NCI-H1694 (cell line): ENCODE results near the gene CHTOP.
"Not testable (repeated sequence)": the region's sequence is repeated elsewhere in the genome, so short reads cannot be mapped to it uniquely, and the experiment has no call there.

Experiments
- DNase-seq: peaks from one replicate; lab custom pipeline; 2025; lab: John Stamatoyannopoulos, UW

Gene CHTOP

GRCh38 chr1:153633754-153634665 is at the start of gene CHTOP:
Gene CHTOP, plus strand, starts transcription at chr1:153634066. Its CDS starts 2,523 bp downstream, at chr1:153636589.
- DNase-seq = peak; percentile 98

- DNase-seq = no peak
Measured at GRCh38 chr1:153585006-153585405, 48.9 kb upstream of the CHTOP start.

GRCh38 chr1:153586347-153586746 is 47.5 kb upstream of the CHTOP start:
- no peak for DNase-seq

GRCh38 chr1:153587314-153587713 is 46.6 kb upstream of the CHTOP start:
- DNase-seq = no peak

- not testable (repeated sequence) for DNase-seq
Measured at GRCh38 chr1:153588033-153588432, 45.8 kb upstream of the CHTOP start.

DNA sequence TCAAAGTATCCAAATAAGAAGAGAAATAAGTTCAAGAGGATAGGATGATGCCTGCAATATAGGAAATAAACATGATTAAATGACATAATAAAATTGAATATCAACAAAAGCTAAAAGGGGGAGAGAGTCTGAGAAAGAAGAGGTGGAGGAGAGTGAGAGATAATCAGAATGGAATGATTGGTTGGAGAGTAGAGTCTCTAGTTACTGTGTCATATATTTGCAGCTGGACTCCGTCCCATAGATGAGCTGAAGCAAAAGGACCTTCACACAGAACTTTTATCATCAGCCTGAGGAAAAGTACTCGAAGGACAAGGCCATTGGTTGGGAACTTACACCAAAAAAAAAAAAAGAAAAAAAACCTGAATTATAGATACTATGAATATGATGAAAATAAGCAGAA is 45.4 kb upstream of the CHTOP start:
- no peak for DNase-seq

DNA sequence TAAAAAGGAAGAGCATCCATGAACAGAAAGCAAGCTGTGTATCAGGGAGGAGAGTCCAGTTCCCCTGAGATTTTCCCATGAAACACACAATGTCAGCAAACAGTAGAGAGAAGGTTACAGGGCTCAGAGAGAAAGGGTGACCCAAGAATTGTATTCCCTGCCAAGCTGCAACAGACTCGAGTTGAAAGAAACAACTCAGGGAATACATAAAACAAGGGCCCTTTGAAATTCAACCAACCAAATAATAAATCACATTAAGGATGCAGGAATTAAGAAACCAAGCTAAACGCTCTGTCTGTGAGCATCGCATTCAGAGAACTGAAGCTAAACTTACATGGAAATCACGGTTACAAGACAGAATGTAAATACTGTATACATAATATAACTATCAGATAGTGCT is 41.1 kb upstream of the CHTOP start:
- no peak for DNase-seq

DNA sequence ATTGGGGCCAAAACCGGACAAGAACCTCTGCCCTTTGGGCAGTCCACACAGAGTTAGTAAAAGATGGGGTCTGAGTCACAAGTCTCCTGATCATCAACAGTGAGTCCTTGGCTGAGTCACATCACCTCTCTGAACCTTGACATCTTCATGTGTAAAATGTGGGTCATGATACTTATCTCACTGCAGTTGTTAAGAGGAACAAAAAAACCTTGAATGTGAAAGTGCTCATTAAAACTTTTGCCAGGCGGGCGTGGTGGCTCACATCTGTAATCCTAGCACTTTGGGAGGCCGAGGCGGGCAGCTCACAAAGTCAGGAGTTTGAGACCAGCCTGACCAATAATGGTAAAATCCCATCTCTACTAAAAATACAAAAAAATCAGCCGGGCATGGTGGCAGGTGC is 36.7 kb upstream of the CHTOP start:
- no peak for DNase-seq

GRCh38 chr1:153598309-153599172 is 35.3 kb upstream of the CHTOP start:
- no peak for DNase-seq

DNA sequence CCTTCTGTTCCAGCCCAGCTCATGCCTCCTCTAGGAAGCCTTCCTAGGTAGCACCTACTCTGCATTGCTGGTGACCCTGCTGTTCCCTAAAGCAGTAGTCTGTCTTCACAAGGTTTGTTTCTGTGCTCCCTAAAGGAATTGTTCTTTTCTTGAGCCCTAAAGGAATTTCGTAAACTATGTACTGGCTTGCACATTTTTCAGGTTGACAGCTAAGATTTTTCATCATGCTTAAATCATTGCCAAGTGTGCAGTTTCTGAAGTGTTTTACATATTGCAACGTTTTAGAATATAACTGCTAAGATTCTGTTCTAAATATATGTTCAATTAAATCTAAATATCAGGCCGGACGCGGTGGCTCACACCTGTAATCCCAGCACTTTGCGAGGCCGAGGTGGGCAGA is 34.0 kb upstream of the CHTOP start:
- DNase-seq = no peak

DNA sequence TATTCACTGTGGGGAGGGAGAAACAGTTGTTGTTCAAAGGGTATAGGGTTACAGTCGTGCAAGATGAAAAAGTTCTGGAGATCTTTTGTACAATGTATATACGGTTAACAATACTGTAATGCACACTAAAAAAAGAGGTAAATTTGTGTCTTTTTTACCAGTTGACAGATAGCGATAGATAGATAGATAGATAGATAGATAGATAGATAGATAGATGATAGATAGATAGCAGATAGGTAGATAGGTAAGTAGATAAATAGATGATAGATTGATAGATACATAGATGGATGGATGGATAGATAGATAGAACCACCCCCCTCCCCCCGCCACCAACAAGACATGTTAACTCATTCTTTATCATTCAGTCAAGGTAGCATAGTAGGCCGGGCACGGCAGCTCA is 31.1 kb upstream of the CHTOP start:
- no peak for DNase-seq

DNA sequence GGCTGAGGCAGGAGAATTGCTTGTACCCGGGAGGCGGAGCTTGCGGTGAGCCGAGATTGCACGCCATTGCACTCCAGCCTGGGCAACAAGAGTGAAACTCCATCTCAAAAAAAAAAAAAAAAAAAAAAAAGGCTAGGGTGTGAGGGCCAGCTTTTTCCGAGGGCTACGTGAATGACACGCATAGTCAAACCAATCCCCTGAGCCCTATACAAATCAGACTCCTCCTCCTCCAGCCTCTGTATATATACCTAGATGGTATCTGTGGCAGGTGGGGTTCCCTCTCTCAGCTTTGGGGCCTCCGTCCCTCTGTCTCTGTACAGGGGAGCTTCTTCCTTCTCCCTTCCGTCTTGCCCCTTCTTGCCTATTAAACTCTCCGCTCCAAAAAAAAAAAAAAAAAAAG is 27.7 kb upstream of the CHTOP start:
- no peak for DNase-seq

DNA sequence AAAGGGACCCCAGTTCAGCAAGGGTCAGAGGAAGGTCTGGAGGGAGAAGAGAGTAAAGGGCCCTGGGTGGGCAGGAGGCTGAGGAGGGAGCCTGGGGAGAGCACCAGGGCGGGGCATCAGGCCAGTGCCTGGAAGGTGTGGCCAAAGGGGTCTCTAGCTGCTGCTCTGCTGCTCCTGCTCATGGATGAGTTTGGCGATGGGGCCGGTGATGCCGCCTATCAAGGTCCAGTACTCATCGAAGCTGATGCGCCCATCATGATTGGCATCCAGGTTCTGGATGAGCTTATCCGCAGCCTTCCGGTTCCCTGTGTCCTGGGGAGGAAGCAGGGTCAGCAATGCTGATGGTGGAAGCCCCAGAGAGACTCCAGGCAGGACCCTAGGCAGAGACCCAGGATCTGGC is 26.5 kb upstream of the CHTOP start:
- DNase-seq = no peak

DNA sequence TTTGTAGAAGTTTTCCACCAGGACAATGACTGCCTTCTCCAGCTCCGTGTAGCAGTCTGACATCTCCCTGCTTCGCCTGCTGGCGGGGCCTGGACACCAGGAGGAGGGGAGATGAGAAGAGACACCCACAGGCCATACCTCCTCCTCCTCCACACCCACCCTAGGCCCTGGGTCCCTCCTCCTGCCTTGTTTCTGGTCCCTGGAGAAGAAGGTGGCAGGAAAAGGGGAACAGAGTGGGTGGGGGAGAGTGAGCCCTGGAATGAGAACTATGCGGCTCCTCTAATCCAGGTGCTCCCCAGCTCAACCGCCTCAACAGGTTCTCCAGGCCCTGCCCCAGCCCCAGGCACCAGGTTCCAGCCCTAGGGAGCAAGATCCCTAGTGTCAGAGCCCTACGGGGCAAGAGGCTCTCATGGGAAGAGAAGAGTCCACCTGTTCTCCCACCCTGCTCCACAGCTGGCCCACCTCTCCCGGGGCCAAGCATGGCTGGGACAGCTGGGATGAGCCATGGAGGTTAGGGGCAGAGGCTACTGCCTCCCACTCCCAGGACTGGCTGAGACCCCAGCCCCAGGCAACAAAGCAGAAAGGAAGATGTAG is 25.7 kb upstream of the CHTOP start:
- no peak for DNase-seq

- no peak for DNase-seq
Measured at GRCh38 chr1:153608742-153609584, 24.9 kb upstream of the CHTOP start.

GRCh38 chr1:153609585-153609907 is 24.3 kb upstream of the CHTOP start:
- DNase-seq = no peak

DNA sequence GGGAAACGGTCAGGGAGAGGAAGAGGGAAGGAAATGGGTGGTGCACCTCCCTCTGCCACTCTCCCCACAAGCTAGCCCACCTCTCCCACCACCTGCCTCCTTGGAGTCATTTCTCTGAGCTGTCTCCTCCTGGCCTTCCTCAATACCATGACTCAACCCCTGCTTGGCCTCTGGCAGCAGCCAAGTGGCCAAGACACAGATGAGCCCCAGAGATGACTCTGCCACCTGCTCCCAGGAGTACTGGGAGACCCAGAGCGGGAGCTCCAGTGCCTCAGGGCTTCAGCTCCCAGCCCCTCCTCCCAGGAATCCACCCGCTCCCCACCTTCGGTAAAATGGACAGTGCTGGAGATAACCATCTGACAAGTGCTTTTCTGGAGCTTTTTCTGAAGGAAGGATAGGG is 23.5 kb upstream of the CHTOP start:
- no peak for DNase-seq

GRCh38 chr1:153610811-153611301 is 23.0 kb upstream of the CHTOP start:
- no peak for DNase-seq

GRCh38 chr1:153611356-153611755 is 22.5 kb upstream of the CHTOP start:
- no peak for DNase-seq

GRCh38 chr1:153612111-153612754 is 21.6 kb upstream of the CHTOP start:
- no peak for DNase-seq

DNA sequence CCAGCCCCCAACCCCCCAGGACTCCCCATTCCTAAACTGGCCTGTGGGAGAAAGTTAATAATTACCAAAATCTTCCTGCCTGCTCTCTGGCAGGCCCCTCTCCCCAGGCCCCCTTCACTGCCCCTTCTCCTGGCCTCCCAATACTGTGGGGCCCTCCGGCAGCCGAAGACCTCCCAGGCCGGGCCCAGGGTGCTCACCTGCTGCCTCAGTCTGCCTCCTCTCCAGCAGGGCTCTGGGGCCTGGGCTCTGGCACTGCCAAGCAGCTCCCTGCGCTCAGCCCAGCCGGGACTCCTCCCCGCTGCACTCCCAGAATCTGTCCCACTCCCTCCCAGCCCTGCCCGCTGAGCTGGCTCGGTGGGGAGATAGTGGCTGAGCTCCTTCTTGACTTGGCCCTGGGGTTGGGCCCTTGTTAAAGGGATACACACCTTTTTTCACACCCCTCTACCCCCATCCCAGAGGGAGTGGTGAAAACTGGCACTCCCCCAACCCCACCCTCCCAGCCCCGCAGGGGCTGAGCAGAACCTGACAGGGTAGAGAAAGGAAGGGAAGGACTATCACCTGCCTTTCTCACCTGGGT is 21.0 kb upstream of the CHTOP start, which contains the start of gene S100A16:
Gene S100A16, minus strand, starts transcription at position 383 of the 577 bp plus-strand sequence. CDS start 4,986 bp downstream, outside the sequence.
- DNase-seq = peak; percentile 48
